ENCODE measurements around the gene FAM20C. TPM values are rescaled to one million over a fixed set of nuclear protein-coding genes. Genes with fewer than 3 reads are reported as not detected.
"Not testable (repeated sequence)": the region's sequence is repeated elsewhere in the genome, so short reads cannot be mapped to it uniquely, and the experiment has no call there.

FAM20C gene
- total RNA-seq, 2 donors from 2014 or later, result 56.6 to 74.3 TPM

GRCh38 chr7:292226-292625, 99.9 kb downstream of the FAM20C start:
- intact Hi-C loops (cut with DNase I), result no loop called here

GRCh38 chr7:292826-293225, 100.5 kb downstream of the FAM20C start:
- peak; percentile 72 for DNase-seq (ENCODE audit: low spot score)
- intact Hi-C loops (cut with DNase I), result no loop called here

More at GRCh38 chr7:292226-292625, 99.9 kb downstream of the FAM20C start:
- DNase-seq (ENCODE audit: low spot score), result no peak

GRCh38 chr7:293681-294439, 101.5 kb downstream of the FAM20C start:
- peak; percentile 40 for DNase-seq (ENCODE audit: low spot score)
- intact Hi-C loops (cut with DNase I), result no loop called here

GRCh38 chr7:294440-295154, 102.2 kb downstream of the FAM20C start:
- intact Hi-C loops (cut with DNase I), result no loop called here
- DNase-seq (ENCODE audit: low spot score), result peak; percentile 75

- intact Hi-C loops (cut with DNase I), result no loop called here
- DNase-seq (ENCODE audit: low spot score), result peak; percentile 44
Measured at GRCh38 chr7:295155-296154, 103.1 kb downstream of the FAM20C start.

GRCh38 chr7:296373-296945, 104.1 kb downstream of the FAM20C start:
- intact Hi-C loops (cut with DNase I), result no loop called here
- peak; percentile 49 for DNase-seq (ENCODE audit: low spot score)

GRCh38 chr7:297141-297540, 104.8 kb downstream of the FAM20C start:
- DNase-seq (ENCODE audit: low spot score), result not testable (repeated sequence)

GRCh38 chr7:297611-298374, 105.4 kb downstream of the FAM20C start:
- peak; percentile 65 for DNase-seq (ENCODE audit: low spot score)
- intact Hi-C loops (cut with DNase I), result no loop called here

More at GRCh38 chr7:297141-297540, 104.8 kb downstream of the FAM20C start:
- intact Hi-C loops (cut with DNase I), result not testable (repeated sequence)

- DNase-seq (ENCODE audit: low spot score), result peak; percentile 65
- intact Hi-C loops (cut with DNase I), result no loop called here
Measured at GRCh38 chr7:298375-298702, 106.0 kb downstream of the FAM20C start.

- no peak for DNase-seq (ENCODE audit: low spot score)
- intact Hi-C loops (cut with DNase I), result no loop called here
Measured at GRCh38 chr7:298743-299142, 106.4 kb downstream of the FAM20C start.

- DNase-seq (ENCODE audit: low spot score), result peak; percentile 69
- intact Hi-C loops (cut with DNase I), result no loop called here
Measured at GRCh38 chr7:299169-299568, 106.8 kb downstream of the FAM20C start.

GRCh38 chr7:299628-300027, 107.3 kb downstream of the FAM20C start:
- DNase-seq (ENCODE audit: low spot score), result peak; percentile 71
- intact Hi-C loops (cut with DNase I), result no loop called here

GRCh38 chr7:300048-300447, 107.7 kb downstream of the FAM20C start:
- intact Hi-C loops (cut with DNase I), result no loop called here
- peak; percentile 46 for DNase-seq (ENCODE audit: low spot score)

GRCh38 chr7:300546-301290, 108.3 kb downstream of the FAM20C start:
- peak; percentile 17 for DNase-seq (ENCODE audit: low spot score)
- intact Hi-C loops (cut with DNase I), result no loop called here

- intact Hi-C loops (cut with DNase I), result no loop called here
- DNase-seq (ENCODE audit: low spot score), result peak; percentile 55
Measured at GRCh38 chr7:301291-302053, 109.1 kb downstream of the FAM20C start.

GRCh38 chr7:302054-302992, 110.0 kb downstream of the FAM20C start:
- intact Hi-C loops (cut with DNase I), result no loop called here
- peak; percentile 56 for DNase-seq (ENCODE audit: low spot score)
